HG02943 (cell line): ENCODE measurements around the gene LARP6.

Source experiments
- ATAC-seq: cut with Tn5 transposase; IDR thresholded peaks from one replicate; pipeline ENCODE4 v1.9.1; 2021; ENCODE audit warnings: mild to moderate bottlenecking, low read depth, moderate library complexity; ENCODE audit not compliant: unreplicated experiment

Gene LARP6

GRCh38 chr15:70796516-70797310, 57.2 kb downstream of the LARP6 start:
- ATAC-seq = no peak

GRCh38 chr15:70795311-70795665, 58.7 kb downstream of the LARP6 start:
- ATAC-seq = no peak

- ATAC-seq = no peak
Measured at GRCh38 chr15:70794596-70795310, 59.2 kb downstream of the LARP6 start.

- ATAC-seq = no peak
Measured at GRCh38 chr15:70793694-70794093, 60.3 kb downstream of the LARP6 start.

- no peak for ATAC-seq
Measured at GRCh38 chr15:70792171-70792573, 61.8 kb downstream of the LARP6 start.

GRCh38 chr15:70791259-70791658, 62.7 kb downstream of the LARP6 start:
- no peak for ATAC-seq

- ATAC-seq = no peak
Measured at GRCh38 chr15:70789213-70789612, 64.7 kb downstream of the LARP6 start.

GRCh38 chr15:70788114-70789049, 65.6 kb downstream of the LARP6 start:
- ATAC-seq = no peak

- ATAC-seq = no peak
Measured at GRCh38 chr15:70786996-70787395, 67.0 kb downstream of the LARP6 start.

- ATAC-seq = no peak
Measured at GRCh38 chr15:70783610-70784022, 70.3 kb downstream of the LARP6 start.

GRCh38 chr15:70783041-70783440, 70.9 kb downstream of the LARP6 start:
- no peak for ATAC-seq

- ATAC-seq = no peak
Measured at GRCh38 chr15:70781236-70781635, 72.7 kb downstream of the LARP6 start.
